Stimulated activated effector memory CD8-positive, alpha-beta T cell treated with anti-CD3 and anti-CD28 coated beads, Interleukin-12 subunit alpha, Interleukin-12 subunit beta, amount 100 ng/mL, for 72 hours (primary cell): Measurements from ENCODE around the gene FBXL22.
"Not testable (repeated sequence)": the region's sequence is repeated elsewhere in the genome, so short reads cannot be mapped to it uniquely, and the experiment has no call there.

Experiments used
- ATAC-seq: fragments of 150-1000 bp; cut with Tn5 transposase; 2 replicates; pipeline ENCODE4 v1.10.0; 2021
- DNase-seq, 2 donors: peaks; one replicate each; pipeline ENCODE4 v3.0.0; 2021 to 2022; ENCODE audit warnings: low spot score in 2 of 2
- H3K27ac Mint-ChIP-seq: one replicate; pipeline ENCODE4 v1.8.0; 2022; ENCODE audit warnings: mild to moderate bottlenecking, mixed read lengths
- H3K36me3 Mint-ChIP-seq: one replicate; pipeline ENCODE4 v1.8.0; 2022; ENCODE audit warnings: mild to moderate bottlenecking, mixed read lengths
- H3K4me1 Mint-ChIP-seq: one replicate; pipeline ENCODE4 v1.8.0; 2022; ENCODE audit warnings: mixed read lengths
- H3K4me3 Mint-ChIP-seq: one replicate; pipeline ENCODE4 v1.8.0; 2022; ENCODE audit warnings: mild to moderate bottlenecking, mixed read lengths
- H3K9me3 Mint-ChIP-seq: one replicate; pipeline ENCODE4 v1.8.0; 2022; ENCODE audit warnings: mixed read lengths

The FBXL22 gene

GRCh38 chr15:63600616-63601025 lies 3.4 kb downstream of the FBXL22 start:
- Mint-ChIP-seq H3K27ac (peak overlapping the region; percentile 84), H3K4me1 (peaks cover 55% of the 10 kb centered on the region), H3K9me3 (no peaks in the 10 kb centered on the region), H3K36me3 (peaks cover 20% of the 10 kb centered on the region), H3K4me3 (peak overlapping the region; percentile 86)
- peak; percentile 81 to 92 for DNase-seq
- peak; percentile 89 for ATAC-seq

GRCh38 chr15:63601026-63601703 lies 4.0 kb downstream of the FBXL22 start:
- no peaks in the 10 kb centered on the region for H3K9me3 Mint-ChIP-seq
- DNase-seq, result peak; percentile 45 to 77

GRCh38 chr15:63601704-63602185 lies 4.6 kb downstream of the FBXL22 start:
- Mint-ChIP-seq H3K4me1 (peaks cover 53% of the 10 kb centered on the region), H3K36me3 (peaks cover 20% of the 10 kb centered on the region), H3K9me3 (no peaks in the 10 kb centered on the region)

More at GRCh38 chr15:63601026-63601703, 4.0 kb downstream of the FBXL22 start:
- H3K27ac Mint-ChIP-seq, result peak overlapping the region; percentile 84
- H3K36me3 Mint-ChIP-seq, result peaks cover 20% of the 10 kb centered on the region
- peak overlapping the region; percentile 86 for H3K4me3 Mint-ChIP-seq
- H3K4me1 Mint-ChIP-seq, result peaks cover 55% of the 10 kb centered on the region
- ATAC-seq, result peak; percentile 25

GRCh38 chr15:63602595-63602994 lies 5.4 kb downstream of the FBXL22 start:
- ATAC-seq (no peak), DNase-seq (no peak)
- Mint-ChIP-seq H3K4me3 (peak overlapping the region; percentile 3), H3K36me3 (peaks cover 24% of the 10 kb centered on the region), H3K27ac (peak overlapping the region; percentile 84), H3K4me1 (peaks cover 46% of the 10 kb centered on the region), H3K9me3 (no peaks in the 10 kb centered on the region)

More at GRCh38 chr15:63601704-63602185, 4.6 kb downstream of the FBXL22 start:
- DNase-seq (no peak), ATAC-seq (no peak)
- Mint-ChIP-seq H3K27ac (peak overlapping the region; percentile 84), H3K4me3 (peak overlapping the region; percentile 86)

GRCh38 chr15:63603516-63603915 lies 6.3 kb downstream of the FBXL22 start:
- H3K36me3 Mint-ChIP-seq, result peaks cover 33% of the 10 kb centered on the region
- ATAC-seq (no peak), DNase-seq (no peak)
- no peak overlapping the region for H3K27ac Mint-ChIP-seq
- peaks cover 46% of the 10 kb centered on the region for H3K4me1 Mint-ChIP-seq
- H3K9me3 Mint-ChIP-seq, result no peaks in the 10 kb centered on the region
- H3K4me3 Mint-ChIP-seq, result no peak overlapping the region

- peak overlapping the region; percentile 91 for H3K27ac Mint-ChIP-seq
- peaks cover 41% of the 10 kb centered on the region for H3K36me3 Mint-ChIP-seq
- DNase-seq (no peak), ATAC-seq (no peak)
- H3K4me1 Mint-ChIP-seq, result peaks cover 43% of the 10 kb centered on the region
- no peak overlapping the region for H3K4me3 Mint-ChIP-seq
- H3K9me3 Mint-ChIP-seq, result no peaks in the 10 kb centered on the region
These were observed 7.1 kb downstream of the FBXL22 start for GRCh38 chr15:63604281-63604680.

GRCh38 chr15:63605036-63605435 lies 7.8 kb downstream of the FBXL22 start:
- peak overlapping the region; percentile 91 for H3K27ac Mint-ChIP-seq
- H3K4me1 Mint-ChIP-seq, result peaks cover 43% of the 10 kb centered on the region
- no peak for DNase-seq
- no peak for ATAC-seq
- H3K4me3 Mint-ChIP-seq, result no peak overlapping the region
- no peaks in the 10 kb centered on the region for H3K9me3 Mint-ChIP-seq
- H3K36me3 Mint-ChIP-seq, result peaks cover 47% of the 10 kb centered on the region

GRCh38 chr15:63605816-63606215 lies 8.6 kb downstream of the FBXL22 start:
- DNase-seq (peak in 1 of 2 donors; percentile 74), ATAC-seq (peak; percentile 82)
- Mint-ChIP-seq H3K36me3 (peaks cover 47% of the 10 kb centered on the region), H3K27ac (peak overlapping the region; percentile 91), H3K4me3 (peak overlapping the region; percentile 32), H3K4me1 (peaks cover 50% of the 10 kb centered on the region), H3K9me3 (no peaks in the 10 kb centered on the region)

GRCh38 chr15:63606308-63606707 lies 9.1 kb downstream of the FBXL22 start:
- peaks cover 46% of the 10 kb centered on the region for H3K36me3 Mint-ChIP-seq
- peak overlapping the region; percentile 91 for H3K27ac Mint-ChIP-seq
- H3K9me3 Mint-ChIP-seq, result no peaks in the 10 kb centered on the region
- peaks cover 54% of the 10 kb centered on the region for H3K4me1 Mint-ChIP-seq
- no peak for ATAC-seq
- H3K4me3 Mint-ChIP-seq, result peak overlapping the region; percentile 32
- no peak for DNase-seq

- Mint-ChIP-seq H3K9me3 (no peaks in the 10 kb centered on the region), H3K27ac (no peak overlapping the region), H3K36me3 (peaks cover 53% of the 10 kb centered on the region), H3K4me3 (no peak overlapping the region), H3K4me1 (peaks cover 38% of the 10 kb centered on the region)
- DNase-seq (no peak), ATAC-seq (no peak)
These were observed 11.8 kb downstream of the FBXL22 start for GRCh38 chr15:63608989-63609388.

GRCh38 chr15:63609448-63609847 lies 12.3 kb downstream of the FBXL22 start:
- ATAC-seq, result no peak
- Mint-ChIP-seq H3K4me3 (no peak overlapping the region), H3K27ac (no peak overlapping the region), H3K4me1 (peaks cover 38% of the 10 kb centered on the region), H3K9me3 (no peaks in the 10 kb centered on the region), H3K36me3 (peaks cover 54% of the 10 kb centered on the region)
- DNase-seq, result no peak

- H3K4me1 Mint-ChIP-seq, result peaks cover 34% of the 10 kb centered on the region
- H3K4me3 Mint-ChIP-seq, result peak overlapping the region; percentile 24
- peaks cover 63% of the 10 kb centered on the region for H3K36me3 Mint-ChIP-seq
- no peaks in the 10 kb centered on the region for H3K9me3 Mint-ChIP-seq
- peak; percentile 90 for ATAC-seq
- peak; percentile 52 to 86 for DNase-seq
- peak overlapping the region; percentile 93 for H3K27ac Mint-ChIP-seq
These were observed 13.1 kb downstream of the FBXL22 start for GRCh38 chr15:63610209-63610841.

GRCh38 chr15:63611177-63611576 lies 14.0 kb downstream of the FBXL22 start:
- Mint-ChIP-seq H3K4me1 (peaks cover 25% of the 10 kb centered on the region), H3K36me3 (peaks cover 71% of the 10 kb centered on the region), H3K9me3 (no peaks in the 10 kb centered on the region), H3K27ac (peak overlapping the region; percentile 93), H3K4me3 (no peak overlapping the region)
- DNase-seq (no peak), ATAC-seq (no peak)

- H3K4me1 Mint-ChIP-seq, result peaks cover 21% of the 10 kb centered on the region
- ATAC-seq (no peak), DNase-seq (no peak)
- H3K36me3 Mint-ChIP-seq, result peaks cover 74% of the 10 kb centered on the region
- no peaks in the 10 kb centered on the region for H3K9me3 Mint-ChIP-seq
- H3K4me3 Mint-ChIP-seq, result no peak overlapping the region
- peak overlapping the region; percentile 93 for H3K27ac Mint-ChIP-seq
These were observed 15.1 kb downstream of the FBXL22 start for GRCh38 chr15:63612300-63612699.

GRCh38 chr15:63615935-63616334 lies 18.7 kb downstream of the FBXL22 start:
- H3K36me3 Mint-ChIP-seq, result peaks cover 37% of the 10 kb centered on the region
- DNase-seq, result no peak
- peaks cover 2% of the 10 kb centered on the region for H3K4me1 Mint-ChIP-seq
- H3K27ac Mint-ChIP-seq, result no peak overlapping the region
- H3K4me3 Mint-ChIP-seq, result no peak overlapping the region
- ATAC-seq, result no peak
- H3K9me3 Mint-ChIP-seq, result no peaks in the 10 kb centered on the region

GRCh38 chr15:63617147-63617546 lies 20.0 kb downstream of the FBXL22 start:
- H3K4me1 Mint-ChIP-seq, H3K9me3 Mint-ChIP-seq, H3K27ac Mint-ChIP-seq, H3K4me3 Mint-ChIP-seq, ATAC-seq, DNase-seq: not testable (repeated sequence)
- peaks cover 38% of the 10 kb centered on the region for H3K36me3 Mint-ChIP-seq
